HFFc6 (cell line): ENCODE data around the gene ERC2. TPM values are rescaled to one million over a fixed set of nuclear protein-coding genes. Genes with fewer than 3 reads are reported as not detected.
"Not testable (repeated sequence)": the region's sequence is repeated elsewhere in the genome, so short reads cannot be mapped to it uniquely, and the experiment has no call there.

Source experiments
- DNase-seq: peaks from one replicate; pipeline ENCODE4 v3.0.0-alpha.2; 2018
- H3K27ac Mint-ChIP-seq: 2 replicates; pipeline ENCODE4 v1.8.0; 2020; ENCODE audit warnings: mild to moderate bottlenecking, mixed read lengths
- H3K27me3 Mint-ChIP-seq: 2 replicates; pipeline ENCODE4 v1.8.0; 2021; ENCODE audit warnings: mild to moderate bottlenecking, moderate library complexity, mixed read lengths; ENCODE audit not compliant: insufficient read depth
- H3K36me3 Mint-ChIP-seq: 2 replicates; pipeline ENCODE4 v1.8.0; 2021; ENCODE audit warnings: low read depth, mixed read lengths
- H3K4me1 Mint-ChIP-seq: 2 replicates; pipeline ENCODE4 v1.8.0; 2020; ENCODE audit warnings: low read depth, mixed read lengths
- H3K4me3 Mint-ChIP-seq: 2 replicates; pipeline ENCODE4 v1.8.0; 2020; ENCODE audit warnings: mild to moderate bottlenecking, moderate library complexity, mixed read lengths
- H3K9me3 Mint-ChIP-seq: 2 replicates; pipeline ENCODE4 v1.8.0; 2020; ENCODE audit warnings: mild to moderate bottlenecking, mixed read lengths
- total RNA-seq, 6 experiments: library from RNA; stranded (reverse); fragmentation: NEBNext Ultra II Directional; extraction: Animal tissue kit (Norgen Biotek cat#: 25700); gene quantifications; 2 replicates in 1 of 6; 3 replicates in 5 of 6; pipeline ENCODE4 v1.2.3, GENCODE V29; 2021
- TF ChIP-seq, protein P1 (sequence below): fragments of 200-600 bp; sonication (generic); IDR thresholded peaks from 2 replicates; pipeline ENCODE4 v1.5.0; 2021; ENCODE audit warnings: antibody characterized with exemption, mild to moderate bottlenecking

ERC2 gene
- total RNA-seq, 6 experiments from 2014 or later, result 0.11 TPM; not detected in 5

DNA sequence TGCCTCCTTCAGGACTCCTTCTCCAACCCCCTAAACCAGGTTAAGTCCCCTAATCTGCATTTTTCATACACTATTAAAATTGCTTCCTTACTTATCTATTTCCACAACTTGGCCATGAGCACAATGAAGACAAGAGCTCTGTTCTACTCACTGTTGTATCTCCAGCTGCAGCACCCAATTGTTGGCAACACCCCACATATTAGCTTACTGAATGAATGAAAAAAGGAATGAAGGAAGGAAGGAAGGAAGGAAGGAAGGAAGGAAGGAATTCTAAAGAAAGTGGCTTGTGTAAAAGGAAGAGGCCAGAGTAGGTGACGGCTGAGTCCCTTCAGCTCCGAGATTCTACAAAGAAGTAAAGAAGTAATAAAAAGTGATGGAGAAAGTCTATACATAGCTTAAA lies 444.7 kb downstream of the ERC2 start:
- Mint-ChIP-seq H3K9me3 (peaks cover 32% of the 10 kb centered on the region), H3K36me3 (no peaks in the 10 kb centered on the region), H3K27ac (no peak overlapping the region), H3K4me3 (no peak overlapping the region), H3K4me1 (no peaks in the 10 kb centered on the region), H3K27me3 (peaks cover 1% of the 10 kb centered on the region)
- DNase-seq, result no peak
- TF ChIP-seq, protein P1, sequence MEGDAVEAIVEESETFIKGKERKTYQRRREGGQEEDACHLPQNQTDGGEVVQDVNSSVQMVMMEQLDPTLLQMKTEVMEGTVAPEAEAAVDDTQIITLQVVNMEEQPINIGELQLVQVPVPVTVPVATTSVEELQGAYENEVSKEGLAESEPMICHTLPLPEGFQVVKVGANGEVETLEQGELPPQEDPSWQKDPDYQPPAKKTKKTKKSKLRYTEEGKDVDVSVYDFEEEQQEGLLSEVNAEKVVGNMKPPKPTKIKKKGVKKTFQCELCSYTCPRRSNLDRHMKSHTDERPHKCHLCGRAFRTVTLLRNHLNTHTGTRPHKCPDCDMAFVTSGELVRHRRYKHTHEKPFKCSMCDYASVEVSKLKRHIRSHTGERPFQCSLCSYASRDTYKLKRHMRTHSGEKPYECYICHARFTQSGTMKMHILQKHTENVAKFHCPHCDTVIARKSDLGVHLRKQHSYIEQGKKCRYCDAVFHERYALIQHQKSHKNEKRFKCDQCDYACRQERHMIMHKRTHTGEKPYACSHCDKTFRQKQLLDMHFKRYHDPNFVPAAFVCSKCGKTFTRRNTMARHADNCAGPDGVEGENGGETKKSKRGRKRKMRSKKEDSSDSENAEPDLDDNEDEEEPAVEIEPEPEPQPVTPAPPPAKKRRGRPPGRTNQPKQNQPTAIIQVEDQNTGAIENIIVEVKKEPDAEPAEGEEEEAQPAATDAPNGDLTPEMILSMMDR, result no peak

GRCh38 chr3:56022619-56023018 lies 445.6 kb downstream of the ERC2 start:
- Mint-ChIP-seq H3K9me3 (peaks cover 39% of the 10 kb centered on the region), H3K27ac (no peak overlapping the region), H3K36me3 (no peaks in the 10 kb centered on the region), H3K27me3 (peaks cover 1% of the 10 kb centered on the region), H3K4me1 (no peaks in the 10 kb centered on the region), H3K4me3 (no peak overlapping the region)
- TF ChIP-seq, protein P1, result no peak
- DNase-seq, result no peak

DNA sequence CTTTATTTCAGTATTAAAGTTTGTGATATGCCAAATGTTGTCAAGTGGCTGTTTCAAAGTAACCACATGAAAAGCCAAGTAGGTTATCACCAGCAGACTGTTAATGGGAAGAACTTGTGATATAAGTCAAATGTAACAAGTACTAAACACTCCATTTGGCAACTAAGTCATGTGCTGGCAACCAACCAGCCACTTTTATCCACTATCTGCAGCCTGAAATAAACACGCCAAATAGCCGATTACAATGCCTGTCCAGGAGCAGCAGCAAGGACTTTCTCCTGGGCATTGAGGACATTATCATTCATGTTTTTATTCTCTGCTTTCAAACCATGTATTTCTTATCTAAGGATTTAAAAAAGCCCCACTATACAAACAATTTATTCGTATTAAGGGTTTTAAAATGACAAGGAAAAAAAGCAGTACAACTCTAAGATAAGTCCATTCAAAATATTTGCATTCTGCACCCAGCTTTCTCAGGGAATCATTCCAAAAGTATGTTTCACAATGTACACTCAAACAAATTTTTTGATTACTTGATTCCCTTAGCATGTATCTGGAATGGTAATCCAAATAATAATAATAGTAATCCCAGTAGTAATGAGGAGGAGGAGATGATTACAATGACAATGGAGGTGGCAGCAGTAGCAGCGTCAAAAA lies 448.6 kb downstream of the ERC2 start:
- Mint-ChIP-seq H3K27ac (no peak overlapping the region), H3K36me3 (no peaks in the 10 kb centered on the region)

DNA sequence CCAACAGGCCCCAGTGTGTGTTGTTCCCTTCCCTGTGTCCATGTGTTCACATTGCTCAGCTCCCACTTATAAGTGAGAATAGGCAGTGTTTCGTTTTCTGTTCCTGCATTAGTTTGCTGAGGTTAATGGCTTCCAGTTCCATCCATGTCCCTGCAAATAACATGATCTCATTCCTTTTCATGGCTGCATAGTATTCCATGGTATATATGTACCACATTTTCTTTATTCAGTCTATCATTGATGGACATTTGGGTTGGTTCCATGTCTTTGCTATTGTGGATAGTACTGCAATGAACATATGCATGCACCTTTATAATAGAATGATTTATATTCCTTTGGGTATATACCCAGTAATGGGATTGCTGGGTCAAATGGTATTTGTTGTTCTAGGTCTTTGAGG lies 452.9 kb downstream of the ERC2 start:
- not testable (repeated sequence) for H3K4me3 Mint-ChIP-seq, H3K27me3 Mint-ChIP-seq, DNase-seq, H3K4me1 Mint-ChIP-seq, H3K27ac Mint-ChIP-seq, H3K36me3 Mint-ChIP-seq
- H3K9me3 Mint-ChIP-seq, result peaks cover 29% of the 10 kb centered on the region

More for the DNA sequence above, 448.6 kb downstream of the ERC2 start:
- H3K9me3 Mint-ChIP-seq, result peaks cover 47% of the 10 kb centered on the region
- peaks cover 1% of the 10 kb centered on the region for H3K27me3 Mint-ChIP-seq
- DNase-seq, result no peak
- H3K4me1 Mint-ChIP-seq, result no peaks in the 10 kb centered on the region
- H3K4me3 Mint-ChIP-seq, result no peak overlapping the region
- TF ChIP-seq, protein P1, result no peak

GRCh38 chr3:56012721-56013120 lies 455.5 kb downstream of the ERC2 start:
- Mint-ChIP-seq H3K4me1 (no peaks in the 10 kb centered on the region), H3K27ac (no peak overlapping the region), H3K27me3 (no peaks in the 10 kb centered on the region), H3K36me3 (no peaks in the 10 kb centered on the region), H3K4me3 (no peak overlapping the region), H3K9me3 (peaks cover 15% of the 10 kb centered on the region)
- no peak for DNase-seq
- TF ChIP-seq, protein P1, result no peak

- H3K4me1 Mint-ChIP-seq, result no peaks in the 10 kb centered on the region
- no peak overlapping the region for H3K27ac Mint-ChIP-seq
- peaks cover 6% of the 10 kb centered on the region for H3K9me3 Mint-ChIP-seq
- TF ChIP-seq, protein P1, result no peak
- DNase-seq, result no peak
- no peaks in the 10 kb centered on the region for H3K36me3 Mint-ChIP-seq
- H3K4me3 Mint-ChIP-seq, result no peak overlapping the region
- no peaks in the 10 kb centered on the region; the same call in 1 of the 2 replicates for H3K27me3 Mint-ChIP-seq
Observed at GRCh38 chr3:56005196-56005805, 463.0 kb downstream of the ERC2 start.
